Activated CD8-positive, alpha-beta memory T cell treated with anti-CD3 and anti-CD28 coated beads, Interleukin-2, amount 50 U/mL, for 24 hours (primary cell): ENCODE data around the gene DRAP1.
"Not testable (repeated sequence)": the region's sequence is repeated elsewhere in the genome, so short reads cannot be mapped to it uniquely, and the experiment has no call there.

ENCODE experiments used
- DNase-seq: peaks from one replicate; pipeline ENCODE4 v3.0.0-alpha.2; 2020; ENCODE audit errors: extremely low read depth

The DRAP1 gene

DNA sequence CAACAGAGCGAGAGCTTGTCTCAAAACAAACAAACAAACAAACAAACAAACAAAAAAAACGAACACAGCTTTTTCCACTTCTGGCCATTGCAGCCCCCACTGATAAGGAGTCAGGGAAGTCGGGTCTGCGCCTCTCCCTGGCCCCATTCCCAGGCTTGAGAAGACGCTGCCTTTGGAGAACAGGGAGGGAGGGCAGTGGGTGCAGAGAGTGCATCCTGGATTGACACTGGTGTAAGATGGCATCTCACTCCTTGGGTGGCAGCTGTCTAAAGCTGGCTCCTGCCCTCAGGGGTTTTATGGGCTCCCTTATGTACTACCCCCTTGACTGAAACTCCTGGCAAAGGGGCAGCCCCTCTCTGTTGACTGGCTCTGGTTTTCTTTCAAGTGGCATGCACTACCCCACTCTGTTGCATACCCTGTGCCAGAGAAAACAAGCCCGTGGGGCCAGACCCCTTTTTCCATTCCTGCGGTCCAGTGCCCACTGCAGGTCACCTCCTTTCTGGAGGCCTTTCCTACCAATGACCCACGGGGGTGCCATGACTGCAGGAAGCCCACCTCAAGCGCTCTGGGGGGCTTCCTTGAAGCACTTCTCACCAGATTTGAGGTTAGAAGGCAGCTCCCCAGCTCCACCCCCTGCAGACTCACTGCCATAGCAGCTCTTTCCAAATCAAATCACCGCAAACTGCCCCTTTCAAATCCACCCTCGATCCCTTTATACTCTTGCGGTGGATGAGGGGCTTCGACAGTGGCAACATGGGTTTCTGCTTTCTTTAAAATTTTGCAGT, 12.7 kb downstream of the DRAP1 start:
- no peak for DNase-seq

DNA sequence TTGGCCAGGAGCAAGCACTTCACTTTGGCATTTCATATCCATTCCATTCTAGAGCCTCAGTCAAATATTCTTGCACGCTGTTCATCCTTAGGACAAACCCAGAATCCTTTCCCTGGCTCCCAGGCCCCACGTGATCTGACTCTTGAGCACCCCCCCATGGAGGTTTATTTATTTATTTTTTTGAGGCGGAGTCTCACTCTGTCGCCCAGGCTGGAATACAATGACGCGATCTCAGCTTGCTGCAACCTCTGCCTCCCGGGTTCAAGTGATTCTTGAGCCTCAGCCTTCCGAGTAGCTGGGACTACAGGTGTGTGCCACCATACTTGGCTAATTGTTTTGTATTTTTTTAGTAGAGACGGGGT, 13.3 kb downstream of the DRAP1 start:
- no peak for DNase-seq

DNA sequence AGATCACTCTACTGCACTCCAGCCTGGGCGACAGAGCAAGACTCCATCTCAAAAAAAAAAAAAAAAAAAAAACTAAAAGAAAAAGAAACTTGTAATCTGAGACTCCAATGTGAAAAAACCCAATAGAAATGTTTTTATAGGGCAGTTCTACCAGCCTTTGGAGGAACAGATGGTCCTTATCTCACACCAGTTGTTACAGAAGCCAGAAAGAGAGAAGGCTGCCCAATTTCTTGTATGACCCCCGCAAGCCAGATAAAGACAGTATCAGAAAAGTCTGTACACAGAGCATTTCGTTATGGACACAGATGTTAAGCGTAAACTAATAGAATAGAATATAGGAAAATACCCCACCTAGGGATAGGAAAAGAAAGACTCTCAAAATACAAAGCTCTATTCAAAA, 14.8 kb downstream of the DRAP1 start:
- no peak for DNase-seq

DNA sequence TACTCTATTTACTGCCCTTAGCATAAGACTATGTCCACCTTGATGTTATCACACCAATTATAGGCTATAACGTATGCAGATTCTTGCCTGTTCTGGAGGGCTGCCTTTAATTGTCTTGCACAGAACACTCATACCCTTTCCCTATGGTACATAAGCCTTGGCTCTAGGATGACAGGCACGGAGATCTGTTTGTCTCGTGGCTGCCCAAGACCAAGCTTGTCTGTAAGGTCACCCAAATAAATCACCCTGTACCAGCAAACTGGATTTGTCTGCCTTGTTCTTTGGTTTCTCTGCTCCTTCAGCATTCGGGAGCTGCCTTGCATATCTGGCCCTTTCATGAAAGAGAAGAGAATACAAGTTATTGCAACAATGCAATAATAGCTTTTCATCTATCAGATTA, 18.5 kb downstream of the DRAP1 start:
- no peak for DNase-seq

DNA sequence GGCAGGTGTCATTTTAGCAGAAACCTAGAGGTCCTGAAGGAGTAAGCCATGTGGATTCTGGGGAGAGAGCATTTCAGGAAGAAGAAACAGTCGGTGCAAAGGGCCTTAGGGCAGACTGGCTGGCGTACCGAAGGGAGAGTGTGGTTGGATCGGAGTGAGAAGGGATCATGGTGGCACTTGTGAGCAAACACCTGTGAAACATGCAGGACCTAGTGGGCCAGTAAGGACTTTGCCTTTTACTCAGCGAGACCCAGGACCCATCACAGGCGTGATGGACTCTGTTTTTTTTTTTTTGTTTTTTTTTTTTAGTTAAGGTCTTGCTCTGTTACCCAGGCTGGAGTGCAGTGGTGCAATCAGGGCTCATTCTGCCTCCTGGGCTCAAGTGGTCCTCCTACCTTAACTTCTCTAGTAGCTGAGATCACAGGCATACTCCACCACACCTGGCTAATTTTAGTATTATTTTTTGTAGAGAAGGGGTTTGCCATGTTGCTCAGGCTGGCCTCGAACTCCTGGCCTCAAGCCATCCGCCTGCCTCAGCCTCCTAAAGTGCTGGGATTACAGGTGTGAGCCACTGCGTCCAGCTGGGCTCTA, 22.6 kb downstream of the DRAP1 start:
- no peak for DNase-seq

DNA sequence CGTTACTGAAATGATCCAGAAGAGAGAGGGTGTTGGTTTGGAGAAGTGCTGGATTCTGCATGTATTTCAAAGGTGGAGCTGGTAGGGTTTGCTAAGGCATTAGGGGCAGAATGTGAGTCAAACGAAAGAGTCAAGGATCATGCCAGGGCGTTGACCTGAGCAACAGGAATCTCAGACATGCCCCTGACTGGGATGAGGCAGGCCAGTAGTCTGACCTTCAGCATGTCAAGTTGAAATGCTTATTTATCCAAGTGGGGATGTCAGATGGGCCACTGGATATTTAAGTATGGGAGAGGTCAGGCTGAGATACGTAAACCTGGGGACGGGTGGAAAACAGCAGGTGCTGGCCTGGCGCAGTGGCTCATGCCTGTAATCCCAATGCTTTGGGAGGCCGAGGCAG, 23.3 kb downstream of the DRAP1 start:
- no peak for DNase-seq

- no peak for DNase-seq
Measured at GRCh38 chr11:65944191-65944590, 25.0 kb downstream of the DRAP1 start.

GRCh38 chr11:65944767-65945166, 25.5 kb downstream of the DRAP1 start:
- DNase-seq = no peak

- no peak for DNase-seq
Measured at GRCh38 chr11:65945430-65945911, 26.2 kb downstream of the DRAP1 start, which contains the start of gene TSGA10IP. TSS of gene TSGA10IP (plus strand) at chr11:65945480. CDS start at chr11:65945676, 196 bp downstream.

GRCh38 chr11:65945941-65946558, 26.8 kb downstream of the DRAP1 start:
- no peak for DNase-seq

- no peak for DNase-seq
Measured at GRCh38 chr11:65946655-65947054, 27.4 kb downstream of the DRAP1 start.

DNA sequence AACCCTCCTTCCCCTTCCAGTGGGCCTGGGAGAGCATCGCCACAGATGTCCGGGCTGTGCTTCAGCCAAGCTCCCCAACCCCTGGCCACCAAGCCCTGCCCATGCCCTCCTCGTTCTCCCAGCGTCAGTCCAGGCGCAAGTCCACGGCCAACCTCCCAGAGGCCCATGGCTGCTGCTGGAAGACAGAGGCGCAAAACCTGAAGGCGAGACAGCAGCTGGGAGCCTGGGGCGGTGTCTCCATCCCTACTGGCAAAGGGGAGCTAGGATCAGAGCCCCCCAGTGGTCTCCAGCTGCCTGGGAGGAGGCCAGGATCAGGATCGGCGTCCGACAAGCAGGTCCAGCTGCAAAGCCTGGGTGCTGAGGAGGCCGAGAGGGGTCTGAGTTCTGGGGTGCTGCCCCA, 27.9 kb downstream of the DRAP1 start:
- DNase-seq = no peak

DNA sequence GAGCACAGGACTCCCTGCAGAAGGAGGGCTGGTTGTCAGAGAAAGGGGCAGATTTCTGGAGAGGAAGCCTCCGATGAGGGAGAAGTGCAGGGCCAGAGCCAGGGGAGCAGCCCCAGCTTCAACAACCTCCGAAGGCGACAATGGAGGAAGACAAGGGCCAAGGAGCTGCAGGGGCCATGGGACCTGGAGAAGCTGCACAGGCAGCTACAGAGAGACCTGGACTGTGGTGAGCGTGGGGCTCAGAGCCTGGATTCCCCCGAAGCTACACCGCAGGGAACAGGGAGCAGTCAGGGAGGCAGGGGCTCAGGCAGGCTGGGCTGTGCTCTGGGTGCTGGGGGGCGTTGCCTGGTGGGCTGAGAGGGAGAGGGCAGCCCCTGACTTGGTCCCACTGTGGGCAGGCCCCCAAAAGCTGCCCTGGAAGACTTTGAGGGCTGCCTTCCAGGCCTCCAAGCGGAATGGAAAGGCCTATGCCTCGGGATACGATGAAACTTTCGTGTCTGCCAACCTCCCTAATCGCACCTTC, 28.4 kb downstream of the DRAP1 start:
- no peak for DNase-seq

DNA sequence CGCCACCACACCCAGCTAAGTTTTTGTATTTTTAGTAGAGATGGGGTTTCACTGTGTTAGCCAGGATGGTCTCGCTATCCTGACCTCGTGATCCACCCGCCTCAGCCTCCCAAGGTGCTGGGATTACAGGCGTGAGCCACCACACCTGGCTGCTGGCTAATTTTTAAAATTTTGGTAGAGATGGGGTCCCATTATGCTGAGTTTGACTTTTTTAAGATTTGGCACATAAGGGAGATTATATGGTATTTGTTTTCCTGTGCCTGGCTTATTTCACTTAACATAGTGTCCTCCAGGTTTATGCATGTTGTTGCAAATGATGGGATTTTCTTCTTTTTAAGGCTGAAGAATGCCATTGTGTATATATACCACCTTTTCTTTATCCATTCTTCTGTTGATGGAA, 31.5 kb downstream of the DRAP1 start:
- not testable (repeated sequence) for DNase-seq

- DNase-seq = not testable (repeated sequence)
Measured at GRCh38 chr11:65951641-65952040, 32.4 kb downstream of the DRAP1 start.

DNA sequence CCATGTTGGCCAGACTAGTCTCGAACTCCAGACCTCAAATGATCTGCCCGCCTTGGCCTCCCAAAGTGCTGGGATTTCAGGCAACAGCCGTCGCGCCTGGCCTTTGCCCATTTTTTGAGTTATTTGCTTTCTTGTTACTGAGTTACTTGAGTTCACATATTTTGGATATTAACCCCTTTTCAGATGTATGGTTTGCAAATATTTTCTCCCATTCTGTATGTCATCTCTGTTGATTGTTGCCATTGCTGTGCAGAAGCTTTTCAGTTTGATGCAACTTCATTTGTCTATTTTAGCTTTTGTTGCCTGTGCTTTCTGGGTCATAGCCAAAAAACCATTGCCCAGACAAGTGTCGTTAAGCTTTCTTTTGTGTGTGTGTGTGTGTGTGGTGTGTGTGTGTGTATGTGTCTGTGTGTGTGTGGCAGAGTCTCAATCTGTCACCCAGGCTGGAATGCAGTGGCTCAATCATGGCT, 32.9 kb downstream of the DRAP1 start:
- DNase-seq = no peak

GRCh38 chr11:65953471-65953870, 34.2 kb downstream of the DRAP1 start:
- no peak for DNase-seq

DNA sequence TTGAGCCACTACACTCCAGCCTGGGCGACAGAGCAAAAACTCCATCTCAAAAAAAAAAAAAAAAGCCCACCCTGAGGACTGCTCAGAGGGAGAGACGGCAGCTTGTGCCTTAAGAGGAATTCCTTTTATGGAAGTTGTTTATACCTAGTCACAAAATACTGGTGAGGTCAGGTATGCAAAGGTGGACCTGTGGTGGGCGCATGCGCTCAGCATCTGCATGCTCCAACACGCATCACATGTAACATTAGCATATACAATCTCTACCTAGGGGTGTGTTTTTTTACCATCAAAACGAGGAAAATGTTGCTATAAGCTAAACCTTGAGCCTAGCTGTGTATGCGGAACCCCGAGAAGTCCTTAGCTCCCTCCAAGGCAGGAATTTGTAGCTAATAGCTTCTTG, 35.5 kb downstream of the DRAP1 start:
- no peak for DNase-seq

GRCh38 chr11:65958291-65958690, 39.1 kb downstream of the DRAP1 start:
- DNase-seq = no peak

DNA sequence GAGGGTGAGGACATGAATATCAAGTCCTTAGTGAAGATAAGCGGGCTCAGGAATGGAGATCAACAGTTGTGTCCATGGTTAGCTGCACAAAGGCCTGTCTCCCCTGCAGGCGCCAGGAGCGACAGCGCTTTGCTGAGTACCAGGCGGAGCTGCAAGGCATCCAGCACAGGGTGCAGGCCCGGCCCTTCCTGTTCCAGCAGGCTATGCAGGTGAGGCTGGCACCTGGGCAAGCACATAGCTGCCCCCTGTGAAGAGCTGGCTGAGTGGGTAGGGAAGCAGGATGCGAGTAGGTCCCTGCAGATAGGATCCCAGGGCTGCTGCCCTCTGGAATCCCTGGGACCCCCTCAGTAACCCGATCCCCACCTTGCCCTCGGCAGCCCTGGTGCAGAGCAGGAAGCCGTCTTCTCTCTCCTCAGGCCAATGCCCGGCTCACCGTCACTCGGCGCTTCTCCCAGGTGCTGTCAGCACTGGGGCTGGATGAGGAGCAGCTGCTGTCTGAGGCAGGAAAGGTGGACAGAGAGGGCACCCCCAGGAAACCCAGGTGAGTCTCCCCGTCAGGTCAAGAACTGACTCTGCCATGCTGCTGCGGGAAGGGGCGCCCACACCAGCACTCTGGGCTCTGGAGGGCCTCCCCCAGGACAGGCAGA, 39.7 kb downstream of the DRAP1 start:
- no peak for DNase-seq

DNA sequence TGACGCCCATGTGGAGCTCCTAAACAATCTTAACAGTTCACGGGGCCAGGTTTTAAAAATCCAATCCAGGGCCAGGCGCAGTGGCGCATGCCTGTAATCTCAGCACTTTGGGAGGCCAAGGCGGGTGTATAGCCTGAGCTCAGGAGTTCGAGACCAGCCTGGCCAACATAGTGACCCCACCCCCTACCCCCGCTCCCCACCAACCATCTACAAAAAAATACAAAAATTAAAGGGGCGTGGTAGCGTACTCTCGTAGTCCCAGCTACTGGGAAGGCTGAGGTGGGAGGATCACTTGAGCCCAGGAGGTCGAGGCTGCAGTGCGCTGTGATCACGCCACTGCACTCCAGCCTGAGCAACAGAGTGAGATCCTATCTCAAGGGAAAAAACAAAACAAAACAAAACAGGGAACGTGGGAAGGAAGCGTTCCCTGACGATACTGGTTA, 41.6 kb downstream of the DRAP1 start:
- no peak for DNase-seq
